HG03457 (cell line): ENCODE measurements around the gene GNAO1.

Experiments
- ATAC-seq: cut with Tn5 transposase; IDR thresholded peaks from one replicate; pipeline ENCODE4 v1.9.1; 2021; ENCODE audit warnings: moderate number of reproducible peaks; ENCODE audit not compliant: unreplicated experiment

GNAO1 gene

DNA sequence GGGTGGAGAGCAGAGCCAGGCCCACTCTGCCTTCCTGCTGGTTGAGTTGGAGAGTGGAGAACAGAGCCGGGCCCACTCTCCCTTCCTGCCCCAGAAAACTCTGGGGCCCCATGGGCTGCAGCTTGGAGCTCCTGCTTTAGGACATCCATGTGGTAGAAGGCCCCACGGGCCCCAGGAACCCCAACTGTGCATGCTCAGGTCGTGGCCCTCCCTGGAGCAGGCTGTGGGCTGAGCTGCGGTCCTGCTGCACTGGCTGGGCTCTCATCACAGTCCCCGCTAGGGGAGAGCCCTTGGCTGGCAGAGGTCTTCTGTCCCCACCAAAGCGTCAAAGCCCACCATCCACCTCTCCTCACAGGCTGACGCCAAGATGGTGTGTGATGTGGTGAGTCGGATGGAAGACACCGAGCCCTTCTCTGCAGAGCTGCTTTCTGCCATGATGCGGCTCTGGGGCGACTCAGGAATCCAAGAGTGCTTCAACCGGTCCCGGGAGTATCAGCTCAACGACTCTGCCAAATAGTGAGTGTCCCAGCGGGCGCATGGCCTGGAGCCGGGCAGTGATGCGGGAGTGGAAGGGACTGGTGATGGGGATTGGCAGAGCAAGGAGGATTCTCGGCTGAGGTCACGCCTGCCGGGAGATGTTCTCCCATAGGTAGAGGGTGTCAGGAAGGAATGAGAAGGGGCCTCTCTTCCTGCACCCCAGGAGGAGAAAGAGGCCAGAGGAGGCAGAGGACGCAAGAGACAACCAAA lies 137.2 kb downstream of the GNAO1 start:
- ATAC-seq: no peak

DNA sequence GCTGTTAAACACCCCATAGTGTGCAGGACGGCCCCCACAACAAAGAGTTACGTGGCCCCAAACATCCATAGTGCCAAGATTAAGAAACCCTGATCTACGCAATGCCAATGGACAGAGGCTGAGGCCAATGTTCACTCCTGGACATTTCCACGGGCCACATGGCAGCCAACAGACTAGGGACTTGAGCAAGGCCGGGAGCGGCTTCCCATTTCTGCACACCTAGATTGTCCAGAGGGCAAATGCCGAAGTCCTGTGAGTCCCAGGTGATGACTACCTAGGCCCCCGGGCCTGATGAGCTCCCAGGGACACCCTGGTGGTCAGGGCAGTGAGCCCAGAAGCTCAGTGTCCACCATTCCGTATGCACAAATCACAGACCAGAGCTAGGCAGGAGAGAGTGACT lies 138.6 kb downstream of the GNAO1 start:
- ATAC-seq: no peak

GRCh38 chr16:56330476-56330875 lies 139.2 kb downstream of the GNAO1 start:
- no peak for ATAC-seq

- no peak for ATAC-seq
Observed at GRCh38 chr16:56331399-56331798, 140.1 kb downstream of the GNAO1 start.

DNA sequence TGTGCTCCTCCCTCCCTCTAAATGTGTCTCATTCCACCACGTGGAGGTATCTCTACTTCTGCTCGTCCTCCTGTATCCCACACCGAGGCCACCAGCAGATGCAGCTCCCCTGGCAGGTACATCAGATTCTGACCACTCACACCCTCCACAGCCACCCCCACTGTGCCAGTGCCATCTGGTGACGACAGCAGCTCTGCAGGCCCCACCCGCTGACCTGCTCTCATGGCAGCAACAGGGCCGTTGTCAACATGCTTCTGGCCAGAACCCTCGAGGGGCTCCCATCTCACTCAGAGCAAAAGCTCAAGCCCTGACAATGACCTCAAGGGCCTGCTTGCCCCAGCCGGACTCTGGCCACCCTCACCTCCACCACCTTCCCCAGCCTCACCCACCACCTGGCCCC lies 140.6 kb downstream of the GNAO1 start:
- no peak for ATAC-seq

DNA sequence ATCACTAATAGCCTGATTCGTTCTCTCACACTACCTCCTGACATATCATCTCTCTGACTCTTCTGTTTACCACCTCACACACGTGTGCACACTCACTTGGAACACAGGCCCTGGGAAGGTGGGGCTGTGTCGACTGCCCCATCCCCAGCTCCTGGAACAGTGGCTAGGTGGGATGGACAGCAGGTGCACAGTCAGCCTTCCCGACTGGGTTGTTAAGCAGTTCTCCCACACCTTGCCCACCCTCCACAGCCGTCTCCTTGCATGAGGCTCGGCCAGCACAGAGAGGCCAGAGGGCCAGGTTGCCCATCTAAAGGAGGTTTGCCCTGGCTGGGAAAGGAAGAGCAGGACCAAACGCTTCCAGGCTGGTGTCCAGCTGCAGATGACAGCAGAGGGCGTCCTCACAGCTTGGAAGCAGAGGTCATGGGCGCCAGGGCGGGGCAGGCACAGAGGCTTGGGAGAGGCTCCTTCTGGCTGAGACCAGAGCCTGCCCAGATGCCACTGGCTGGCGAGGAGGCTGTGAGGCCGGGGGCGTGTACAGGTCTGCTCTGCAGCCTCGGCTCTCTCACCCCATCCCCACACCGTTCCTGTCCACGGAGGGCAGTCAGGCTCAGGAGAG lies 141.3 kb downstream of the GNAO1 start:
- ATAC-seq: no peak

GRCh38 chr16:56334761-56335160 lies 143.5 kb downstream of the GNAO1 start:
- no peak for ATAC-seq

DNA sequence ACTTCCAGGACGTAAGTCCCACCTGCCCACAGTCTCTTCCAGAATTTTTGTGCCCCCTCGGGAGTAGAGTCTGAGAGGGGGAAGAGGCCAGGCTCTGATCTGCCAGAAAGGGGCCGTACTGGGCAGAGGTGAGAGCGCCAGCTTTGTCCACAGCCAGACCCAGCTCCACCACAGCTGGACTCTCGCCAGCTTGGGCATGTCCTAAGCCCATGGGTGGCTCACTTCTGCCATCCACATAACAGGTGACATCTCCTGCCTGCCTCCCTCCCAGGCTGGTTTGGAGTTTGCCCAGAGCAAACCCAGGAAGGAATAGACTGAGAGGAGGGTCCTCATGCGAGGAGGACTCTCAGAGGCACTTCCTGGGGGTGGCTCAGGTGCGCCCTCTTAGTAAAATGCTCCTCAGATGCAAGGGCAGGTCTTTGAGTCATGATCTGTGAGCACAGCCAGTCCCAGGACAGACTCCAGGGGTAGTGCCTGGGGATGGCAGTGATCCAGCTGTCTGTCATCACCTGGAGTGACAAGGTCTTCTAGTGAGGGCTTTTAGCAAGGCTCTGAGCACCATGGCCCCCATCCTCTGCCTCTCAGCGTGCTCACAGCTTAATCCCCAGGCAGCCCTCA lies 144.9 kb downstream of the GNAO1 start:
- ATAC-seq: no peak

- ATAC-seq: no peak
Observed at GRCh38 chr16:56336711-56337110, 145.4 kb downstream of the GNAO1 start.

GRCh38 chr16:56337131-56337857 lies 146.0 kb downstream of the GNAO1 start:
- no peak for ATAC-seq

GRCh38 chr16:56337858-56338325 lies 146.6 kb downstream of the GNAO1 start:
- ATAC-seq: no peak

GRCh38 chr16:56338566-56339318 lies 147.5 kb downstream of the GNAO1 start:
- no peak for ATAC-seq

GRCh38 chr16:56339431-56340195 lies 148.3 kb downstream of the GNAO1 start:
- no peak for ATAC-seq

DNA sequence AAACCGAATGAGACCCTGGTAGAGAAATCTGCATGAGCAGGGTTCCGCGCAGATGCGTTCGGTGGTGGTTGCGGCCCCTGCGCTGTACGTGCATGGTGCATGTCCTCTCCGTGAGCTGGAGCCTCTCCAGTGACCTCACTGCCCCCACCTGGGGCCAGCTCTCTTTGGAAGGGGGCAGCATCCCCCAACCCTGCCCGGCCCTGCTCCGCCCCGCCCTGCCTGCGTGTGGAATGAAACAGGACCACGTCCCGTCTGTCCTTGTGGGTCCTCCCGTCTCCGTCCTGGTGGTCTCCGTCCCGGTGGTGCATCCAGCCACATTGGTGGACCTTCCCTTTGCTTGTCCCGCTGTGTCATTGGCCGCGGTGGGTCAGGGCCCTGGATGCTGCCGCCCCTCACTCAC lies 149.1 kb downstream of the GNAO1 start:
- no peak for ATAC-seq

DNA sequence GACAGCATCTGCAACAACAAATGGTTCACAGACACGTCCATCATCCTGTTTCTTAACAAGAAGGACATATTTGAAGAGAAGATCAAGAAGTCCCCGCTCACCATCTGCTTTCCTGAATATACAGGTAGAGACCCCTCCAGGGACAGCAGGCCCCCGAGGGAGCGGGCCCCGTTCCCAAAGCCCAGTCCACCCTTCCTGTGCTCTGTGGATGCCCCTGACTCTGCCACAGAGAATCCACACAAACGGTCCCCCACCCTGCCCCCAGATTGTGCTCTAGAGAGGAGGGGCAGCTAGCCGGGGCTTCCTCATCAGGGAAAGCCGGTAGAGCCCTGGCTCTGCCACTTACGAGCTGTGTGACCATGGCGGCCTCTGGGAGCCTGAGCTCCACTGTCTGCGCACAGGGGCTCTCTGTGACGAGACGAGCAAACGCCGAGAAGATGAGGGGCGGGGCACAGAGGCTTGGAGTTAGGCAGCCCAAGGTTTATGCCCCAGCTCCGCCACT lies 149.6 kb downstream of the GNAO1 start:
- ATAC-seq: no peak

DNA sequence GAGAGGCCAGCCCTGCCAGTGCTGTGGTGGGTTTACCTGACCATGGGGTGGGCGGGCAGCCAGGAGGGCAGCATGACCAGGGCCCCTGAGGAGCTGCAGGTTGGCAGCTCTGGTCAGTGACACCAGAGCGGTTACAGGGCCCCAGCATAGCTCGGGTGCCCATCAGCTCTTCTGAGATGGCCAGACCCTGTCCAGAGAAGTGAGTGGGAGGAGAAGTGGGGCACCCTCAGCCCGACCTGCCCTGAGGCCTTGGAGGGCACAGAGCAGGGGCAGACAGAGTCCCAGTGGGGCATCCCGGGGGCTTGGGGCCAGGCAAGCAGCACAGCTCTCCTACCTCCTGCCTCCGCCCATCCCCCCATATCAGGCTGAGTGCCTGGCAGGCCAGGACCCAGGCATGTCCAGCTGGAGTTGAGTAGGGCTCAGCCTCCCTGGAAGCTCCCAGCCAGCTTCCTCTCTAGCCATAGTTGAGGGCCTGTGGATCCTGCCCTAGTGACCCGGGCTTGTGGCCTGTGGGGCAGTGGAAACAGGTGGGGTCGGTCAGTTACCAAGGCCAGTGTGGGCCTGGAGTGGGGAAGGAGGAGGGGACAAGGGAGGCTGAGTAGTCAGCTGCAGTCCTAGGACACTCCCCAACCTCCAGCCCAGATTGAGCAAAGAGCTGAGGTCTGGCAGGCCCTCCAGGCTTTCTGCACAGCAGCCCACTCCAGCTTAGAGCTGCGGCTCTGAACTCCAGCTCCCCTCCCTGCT lies 150.5 kb downstream of the GNAO1 start:
- ATAC-seq: no peak

GRCh38 chr16:56343661-56344517 lies 152.6 kb downstream of the GNAO1 start:
- no peak for ATAC-seq
